ENCODE measurements around the gene ATF3. TPM values are rescaled to one million over a fixed set of nuclear protein-coding genes. Genes with fewer than 3 reads are reported as not detected.

The ATF3 gene
- total and polyA plus RNA-seq, 2 donors = 20.2 to 118 TPM

- 91% methylated on average over 8 of the region's 8 CpGs for WGBS
- H3K4me3 ChIP-seq (ENCODE audit: low read depth, low read length) = no peak overlapping the region
- no peak overlapping the region for H3K27ac ChIP-seq (ENCODE audit: low read depth)
- H3K36me3 ChIP-seq (ENCODE audit: insufficient read depth) = no peaks in the 10 kb centered on the region
- DNase-seq (ENCODE audit: extremely low spot score) = no peak
- H3K4me1 ChIP-seq (ENCODE audit: insufficient read depth) = no peaks in the 10 kb centered on the region
These were observed 27.5 kb upstream of the ATF3 start for GRCh38 chr1:212581034-212581433.

DNA sequence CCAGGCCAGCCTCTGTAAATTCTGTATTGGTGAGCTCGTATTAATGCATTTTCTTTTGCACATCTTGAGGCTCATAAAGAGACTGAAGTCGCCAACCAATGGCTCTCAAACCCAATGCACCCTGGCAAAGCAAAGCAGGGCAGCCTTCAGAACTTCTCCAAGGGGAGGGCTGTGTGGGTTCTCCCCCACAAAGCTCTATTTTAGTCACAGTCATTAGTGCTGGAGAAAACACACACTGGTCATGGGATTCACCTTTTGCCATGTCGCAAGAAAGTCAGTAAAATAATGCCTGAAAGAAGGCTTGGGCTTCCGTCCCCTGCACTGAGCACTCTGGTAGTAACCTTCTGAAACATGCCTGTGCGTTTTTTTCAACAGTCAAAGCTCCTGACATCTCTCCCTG, 26.3 kb upstream of the ATF3 start:
- DNase-seq (ENCODE audit: extremely low spot score) = no peak
- H3K4me1 ChIP-seq (ENCODE audit: insufficient read depth) = no peaks in the 10 kb centered on the region
- no peak overlapping the region for H3K4me3 ChIP-seq (ENCODE audit: low read depth, low read length)
- H3K36me3 ChIP-seq (ENCODE audit: insufficient read depth) = no peaks in the 10 kb centered on the region
- H3K27ac ChIP-seq (ENCODE audit: low read depth) = no peak overlapping the region
- whole genome bisulfite sequencing = 82% methylated on average over 5 of the region's 5 CpGs

DNA sequence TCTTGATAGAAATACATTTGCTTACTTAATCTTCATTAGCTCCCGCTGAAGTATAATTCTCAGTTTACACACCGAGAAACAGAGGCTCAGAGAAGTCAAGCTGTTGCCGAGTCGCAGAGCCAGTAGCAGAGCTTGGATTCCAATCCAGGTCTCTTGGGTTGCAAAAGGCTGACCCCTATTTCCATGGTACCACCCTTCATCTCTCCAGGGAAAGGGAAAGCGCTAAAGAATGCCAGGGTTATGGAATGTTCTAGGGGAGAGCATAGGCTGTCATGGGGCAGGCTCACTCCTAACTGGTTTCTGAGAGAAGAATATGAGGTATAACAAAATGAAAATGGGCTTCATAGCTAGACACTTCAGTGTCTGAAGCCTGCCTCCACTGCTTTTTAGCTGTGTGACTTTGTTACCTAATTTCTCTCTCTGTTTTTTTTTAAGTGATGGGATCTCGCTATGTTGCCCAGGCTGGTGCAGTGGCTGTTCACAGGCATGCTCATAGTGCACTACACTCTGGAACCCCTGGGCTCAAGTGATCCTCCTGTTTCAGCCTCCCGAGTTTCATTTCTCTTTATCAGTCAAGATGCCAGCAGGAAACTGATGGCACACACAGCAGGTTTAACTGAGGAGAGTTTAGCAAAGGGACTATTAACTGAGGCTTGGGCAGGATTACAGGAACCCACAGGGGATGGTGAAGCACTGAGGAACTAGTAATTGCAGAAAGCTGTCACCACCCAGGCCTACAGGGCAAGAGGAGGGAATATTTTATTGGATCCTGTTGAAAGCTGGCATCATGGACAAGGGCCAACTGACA, 25.5 kb upstream of the ATF3 start:
- H3K4me3 ChIP-seq (ENCODE audit: low read depth, low read length) = no peak overlapping the region
- H3K27ac ChIP-seq (ENCODE audit: low read depth) = no peak overlapping the region
- H3K4me1 ChIP-seq (ENCODE audit: insufficient read depth) = no peaks in the 10 kb centered on the region
- WGBS = 88% methylated on average over 7 of the region's 7 CpGs
- no peaks in the 10 kb centered on the region for H3K36me3 ChIP-seq (ENCODE audit: insufficient read depth)
- DNase-seq (ENCODE audit: extremely low spot score) = no peak

GRCh38 chr1:212583643-212584042, 24.9 kb upstream of the ATF3 start:
- Histone ChIP-seq H3K36me3 (ENCODE audit: insufficient read depth) (no peaks in the 10 kb centered on the region), H3K4me1 (ENCODE audit: insufficient read depth) (no peaks in the 10 kb centered on the region), H3K27ac (ENCODE audit: low read depth) (no peak overlapping the region), H3K4me3 (ENCODE audit: low read depth, low read length) (no peak overlapping the region)
- WGBS = 78% methylated on average over 7 of the region's 7 CpGs
- no peak for DNase-seq (ENCODE audit: extremely low spot score)

- no peak for DNase-seq (ENCODE audit: extremely low spot score)
These were observed 24.3 kb upstream of the ATF3 start for GRCh38 chr1:212584092-212584886.

DNA sequence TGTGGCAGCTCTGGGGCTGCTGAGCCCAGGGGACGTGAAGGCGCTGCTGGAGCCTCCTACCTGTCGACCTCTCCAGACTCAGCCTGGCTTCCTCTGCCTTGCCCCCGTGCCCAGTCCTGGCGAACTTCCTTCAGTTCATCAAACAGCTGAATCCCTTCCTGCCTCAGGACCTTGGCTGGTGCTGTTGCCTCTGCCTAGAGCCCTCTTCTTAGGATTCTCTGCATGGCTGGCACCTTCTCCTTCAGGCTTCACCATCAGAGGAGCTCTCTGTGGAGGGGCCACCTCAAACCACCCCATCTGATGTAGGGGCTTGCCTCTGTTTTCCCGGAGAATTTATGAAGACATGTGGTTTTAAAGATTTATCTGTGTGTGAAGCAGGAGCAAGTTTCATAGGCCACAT, 23.4 kb upstream of the ATF3 start:
- DNase-seq (ENCODE audit: extremely low spot score) = no peak
- 86% methylated on average over 6 of the region's 6 CpGs for WGBS

More at GRCh38 chr1:212584092-212584886, 24.3 kb upstream of the ATF3 start:
- H3K4me3 ChIP-seq (ENCODE audit: low read depth, low read length) = no peak overlapping the region
- WGBS = 85% methylated on average over 5 of the region's 5 CpGs
- no peak overlapping the region for H3K27ac ChIP-seq (ENCODE audit: low read depth)
- no peaks in the 10 kb centered on the region for H3K36me3 ChIP-seq (ENCODE audit: insufficient read depth)
- H3K4me1 ChIP-seq (ENCODE audit: insufficient read depth) = no peaks in the 10 kb centered on the region

DNA sequence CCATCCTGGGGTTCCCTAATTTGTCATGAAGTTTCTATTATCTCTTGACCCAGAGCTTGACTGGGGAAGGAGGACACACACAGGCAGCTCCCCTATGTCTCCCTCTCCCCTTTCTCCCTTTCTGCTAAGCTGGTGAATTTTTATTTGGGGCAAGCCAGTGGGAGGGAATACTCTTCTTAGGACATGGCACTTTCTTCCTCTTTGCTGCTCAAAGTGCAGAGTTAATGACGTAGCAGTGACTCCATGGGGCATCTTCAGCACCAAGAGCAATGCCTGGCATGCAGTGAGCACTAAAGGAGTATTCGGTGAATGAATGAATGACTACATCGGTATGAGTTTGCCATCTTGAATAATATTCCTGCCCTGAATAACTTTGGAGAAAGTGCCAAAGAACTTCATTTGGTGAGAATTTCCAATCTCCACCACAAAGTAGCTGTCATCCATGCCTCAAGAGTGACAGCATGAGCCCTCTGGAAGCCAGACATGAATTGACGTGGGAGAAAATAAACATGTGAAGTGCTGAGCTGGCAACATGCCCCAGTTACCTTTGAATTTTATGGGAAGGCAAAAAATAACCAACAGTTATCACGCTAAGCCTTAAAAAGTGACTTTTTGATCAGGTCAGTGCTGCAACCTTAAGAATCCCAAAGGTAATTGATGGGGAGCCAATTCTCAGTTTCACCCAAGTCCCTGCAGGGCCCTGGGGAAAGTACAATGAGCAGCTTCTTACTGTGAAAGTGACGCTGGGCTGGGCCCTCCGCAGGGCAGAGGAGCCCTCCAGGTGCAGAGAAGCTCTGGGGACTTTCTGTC, 22.1 kb upstream of the ATF3 start:
- 86% methylated on average over 7 of the region's 7 CpGs for WGBS
- Histone ChIP-seq H3K27ac (ENCODE audit: low read depth) (no peak overlapping the region), H3K36me3 (ENCODE audit: insufficient read depth) (no peaks in the 10 kb centered on the region), H3K4me3 (ENCODE audit: low read depth, low read length) (no peak overlapping the region), H3K4me1 (ENCODE audit: insufficient read depth) (no peaks in the 10 kb centered on the region)
- no peak for DNase-seq (ENCODE audit: extremely low spot score)

More for the DNA sequence above, 23.4 kb upstream of the ATF3 start:
- no peak overlapping the region for H3K27ac ChIP-seq (ENCODE audit: low read depth)
- no peak overlapping the region for H3K4me3 ChIP-seq (ENCODE audit: low read depth, low read length)
- H3K4me1 ChIP-seq (ENCODE audit: insufficient read depth) = no peaks in the 10 kb centered on the region
- H3K36me3 ChIP-seq (ENCODE audit: insufficient read depth) = no peaks in the 10 kb centered on the region

DNA sequence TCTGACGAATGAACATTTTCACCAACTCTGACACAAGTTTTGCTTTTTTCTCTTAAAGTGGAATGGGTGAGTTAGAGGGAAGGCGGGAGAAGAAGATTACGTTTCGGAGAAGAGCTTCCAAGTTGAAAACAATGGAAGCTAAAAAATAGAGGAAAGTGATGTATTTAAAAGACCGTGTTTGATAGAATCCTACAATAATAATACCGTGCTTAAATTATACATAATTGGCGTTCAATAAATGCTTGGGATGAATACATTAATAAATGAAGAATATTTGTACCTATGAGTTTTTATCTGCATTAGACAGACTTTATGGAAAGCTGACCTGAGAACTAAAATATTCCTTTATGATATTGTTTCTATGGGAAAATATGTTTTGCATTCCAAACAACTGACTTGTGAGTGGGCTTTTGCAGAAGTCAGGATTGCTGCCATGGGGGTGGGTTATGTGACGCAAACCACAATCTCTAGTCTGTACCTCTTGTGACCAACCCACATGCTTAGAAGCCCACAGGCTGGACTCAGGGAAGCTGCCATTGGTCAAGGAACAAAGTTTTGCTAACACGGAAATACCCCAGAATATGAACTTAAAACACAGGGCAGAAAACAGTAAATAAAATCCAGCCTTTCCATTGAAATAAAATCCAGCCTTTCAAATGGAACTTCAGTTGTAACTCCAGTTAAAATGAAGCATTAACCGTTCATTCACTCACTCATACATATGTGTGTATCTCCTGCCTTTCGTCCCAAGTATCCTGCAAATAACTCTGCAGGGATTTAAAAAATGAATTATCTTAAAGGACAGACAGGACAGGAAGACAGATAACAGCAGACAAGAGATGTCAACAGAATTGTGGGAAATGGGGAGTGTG, 21.3 kb upstream of the ATF3 start:
- H3K4me1 ChIP-seq (ENCODE audit: insufficient read depth) = no peaks in the 10 kb centered on the region
- H3K27ac ChIP-seq (ENCODE audit: low read depth) = no peak overlapping the region
- no peaks in the 10 kb centered on the region for H3K36me3 ChIP-seq (ENCODE audit: insufficient read depth)
- H3K4me3 ChIP-seq (ENCODE audit: low read depth, low read length) = no peak overlapping the region
- DNase-seq (ENCODE audit: extremely low spot score) = no peak
- 65% methylated on average over 11 of the region's 11 CpGs for WGBS

- H3K36me3 ChIP-seq (ENCODE audit: insufficient read depth) = no peaks in the 10 kb centered on the region
These were observed 20.6 kb upstream of the ATF3 start for GRCh38 chr1:212587888-212588510.

GRCh38 chr1:212589446-212589845, 19.1 kb upstream of the ATF3 start:
- Histone ChIP-seq H3K4me3 (ENCODE audit: low read depth, low read length) (no peak overlapping the region), H3K27ac (ENCODE audit: low read depth) (no peak overlapping the region), H3K4me1 (ENCODE audit: insufficient read depth) (no peaks in the 10 kb centered on the region), H3K36me3 (ENCODE audit: insufficient read depth) (no peaks in the 10 kb centered on the region)
- 81% methylated on average over 3 of the region's 3 CpGs for WGBS
- DNase-seq (ENCODE audit: extremely low spot score) = no peak

More at GRCh38 chr1:212587888-212588510, 20.6 kb upstream of the ATF3 start:
- WGBS = 42% methylated on average over 13 of the region's 13 CpGs
- DNase-seq (ENCODE audit: extremely low spot score) = no peak
- H3K27ac ChIP-seq (ENCODE audit: low read depth) = no peak overlapping the region
- no peak overlapping the region for H3K4me3 ChIP-seq (ENCODE audit: low read depth, low read length)
- no peaks in the 10 kb centered on the region for H3K4me1 ChIP-seq (ENCODE audit: insufficient read depth)

DNA sequence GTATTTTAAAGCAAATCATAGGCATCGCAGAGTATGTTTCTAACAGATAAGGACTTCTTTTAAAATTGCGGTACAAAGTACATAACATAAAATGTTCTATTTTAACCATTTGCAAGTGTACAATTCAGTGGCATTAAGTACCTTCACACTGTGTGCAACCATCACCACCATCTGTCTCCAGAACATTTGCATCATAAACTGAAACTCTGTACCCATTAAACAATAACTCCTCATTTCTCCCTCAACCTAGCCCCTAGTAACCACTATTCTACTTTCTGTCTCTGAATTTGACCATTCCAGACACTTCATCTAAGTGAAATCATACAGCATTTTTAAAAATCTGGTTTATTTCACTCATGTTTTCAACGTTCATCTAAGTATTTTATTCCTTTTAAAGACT, 16.6 kb upstream of the ATF3 start:
- DNase-seq (ENCODE audit: extremely low spot score) = no peak
- H3K4me1 ChIP-seq (ENCODE audit: insufficient read depth) = no peaks in the 10 kb centered on the region
- no peak overlapping the region for H3K27ac ChIP-seq (ENCODE audit: low read depth)
- 67% methylated on average over 3 of the region's 3 CpGs for WGBS
- H3K4me3 ChIP-seq (ENCODE audit: low read depth, low read length) = no peak overlapping the region
- H3K36me3 ChIP-seq (ENCODE audit: insufficient read depth) = no peaks in the 10 kb centered on the region

- no peak for DNase-seq (ENCODE audit: extremely low spot score)
- WGBS = 63% methylated on average over 3 of the region's 3 CpGs
- H3K4me3 ChIP-seq (ENCODE audit: low read depth, low read length) = no peak overlapping the region
- H3K27ac ChIP-seq (ENCODE audit: low read depth) = no peak overlapping the region
- no peaks in the 10 kb centered on the region for H3K4me1 ChIP-seq (ENCODE audit: insufficient read depth)
- H3K36me3 ChIP-seq (ENCODE audit: insufficient read depth) = no peaks in the 10 kb centered on the region
These were observed 14.7 kb upstream of the ATF3 start for GRCh38 chr1:212593821-212594251.
